ENCODE data around the gene SARDH. TPM values are rescaled to one million over a fixed set of nuclear protein-coding genes. Genes with fewer than 3 reads are reported as not detected.

The SARDH gene
- total and polyA plus RNA-seq, 9 of the 15 experiments (the other 6 are each of a cell fraction or from before 2014, with no cell fraction given) = 0.14 TPM; not detected in 8

DNA sequence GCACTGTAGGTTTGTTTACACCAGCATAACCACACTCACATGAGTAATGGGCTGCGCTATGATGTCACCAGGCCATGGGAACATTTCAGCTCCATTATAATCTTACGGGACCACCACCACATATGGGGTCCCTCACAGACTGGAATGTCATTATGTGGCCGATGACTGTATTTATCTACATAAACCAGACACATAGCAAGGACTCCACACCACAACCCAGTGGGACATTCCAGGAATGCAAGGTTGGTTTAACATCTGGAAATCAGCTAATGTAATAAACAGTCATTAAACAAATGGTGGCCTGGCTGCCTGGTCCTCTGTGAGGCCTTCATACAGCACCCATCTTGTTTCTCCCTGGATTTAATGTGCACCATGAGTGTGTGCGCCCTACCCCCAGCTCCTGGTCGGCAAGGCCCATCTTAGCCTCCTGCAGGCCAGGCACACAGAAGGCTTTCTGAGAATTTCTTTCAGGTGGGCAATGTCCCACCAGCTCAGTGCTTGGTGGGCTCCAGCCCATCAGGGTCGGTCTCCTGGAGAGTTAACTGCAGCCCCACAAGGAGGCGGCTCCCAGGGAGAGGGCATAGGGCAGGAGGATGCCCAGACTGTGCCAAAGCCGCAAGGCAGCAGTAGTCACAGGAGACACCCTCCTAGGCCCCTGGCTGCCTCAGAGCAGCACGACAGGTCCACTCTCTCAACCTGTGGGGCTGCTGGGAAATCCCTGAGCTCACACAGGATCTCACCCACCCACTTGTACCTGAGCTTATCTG lies 35.9 kb upstream of the SARDH start:
- no peak overlapping the region for H3K9ac ChIP-seq (ENCODE audit: insufficient read depth in 1 of 2, low read depth in 2 of 2, low read length in 2 of 2)
- no peaks in the 10 kb centered on the region for H3K79me2 ChIP-seq (ENCODE audit: control insufficient read depth, insufficient read depth, low read length)
- no peaks in the 10 kb centered on the region for H3K4me1 ChIP-seq (replicated peaks in 1 of 2; ENCODE audit: control insufficient read depth in 2 of 2, insufficient read depth in 2 of 2, low read length in 2 of 2)
- H3K27me3 ChIP-seq (ENCODE audit: control insufficient read depth in 2 of 2, insufficient read depth in 2 of 2, low read length in 2 of 2) = peaks cover 3 to 31% of the 10 kb centered on the region in 2 experiments; a peak in 4 of 5 replicates
- FAIRE-seq (no peak), DNase-seq (ENCODE audit: extremely low read depth in 1 of 4, low spot score in 3 of 4) (no peak), ATAC-seq (no peak)
- intact Hi-C loops (cut with micrococcal nuclease) (no loop called here), in situ Hi-C loops (cut with MboI) (no loop called here)
- no peaks in the 10 kb centered on the region for H3K9me1 ChIP-seq (ENCODE audit: control insufficient read depth, insufficient read depth, low read length)
- 4% methylated on average over 9 of the region's 9 CpGs for WGBS (ENCODE audit: insufficient coverage, low coverage, missing lambda C conversion rate)
- H4K20me1 ChIP-seq (replicated peaks; ENCODE audit: control insufficient read depth, insufficient read depth, low read length) = no peaks in the 10 kb centered on the region
- no peak overlapping the region for H3K4me2 ChIP-seq (ENCODE audit: insufficient read depth, low read length)
- H3K36me3 ChIP-seq (ENCODE audit: control insufficient read depth, insufficient read depth, low read length) = no peaks in the 10 kb centered on the region
- TF ChIP-seq ZNF143 (CRISPR knock-in tag; IDR thresholded peaks at IDR 0.05) (no peak), NR2F6 (CRISPR knock-in tag; IDR thresholded peaks at IDR 0.05) (no peak), ZNF324 (CRISPR knock-in tag; IDR thresholded peaks at IDR 0.05) (peak; percentile 95), CBX3 (IDR thresholded peaks at IDR 0.05; ENCODE audit: borderline replicate concordance in 1 of 2, low read length in 2 of 2) (0 out of 3 replicates have a peak, but pooled peaks of 1 of the 2 experiments have one; percentile 15), ZNF785 (CRISPR knock-in tag; IDR thresholded peaks at IDR 0.05) (no peak)
- H3K27ac ChIP-seq (ENCODE audit: extremely low read depth, low read depth, low read length) = no peak overlapping the region
- peaks cover 7% of the 10 kb centered on the region for H3K9me3 ChIP-seq (replicated peaks; ENCODE audit: control insufficient read depth, insufficient read depth, low read depth, low read length)
- H3K4me3 ChIP-seq = no peak overlapping the region
- POLR2A ChIA-PET = no interaction called here
- H2AFZ ChIP-seq (ENCODE audit: low read depth, low read length) = no peak overlapping the region
- CTCF ChIA-PET (ENCODE audit: low intra/inter-chr PET ratio) = no interaction called here
- BruUV-seq (replicated peaks) = no TSS peak

DNA sequence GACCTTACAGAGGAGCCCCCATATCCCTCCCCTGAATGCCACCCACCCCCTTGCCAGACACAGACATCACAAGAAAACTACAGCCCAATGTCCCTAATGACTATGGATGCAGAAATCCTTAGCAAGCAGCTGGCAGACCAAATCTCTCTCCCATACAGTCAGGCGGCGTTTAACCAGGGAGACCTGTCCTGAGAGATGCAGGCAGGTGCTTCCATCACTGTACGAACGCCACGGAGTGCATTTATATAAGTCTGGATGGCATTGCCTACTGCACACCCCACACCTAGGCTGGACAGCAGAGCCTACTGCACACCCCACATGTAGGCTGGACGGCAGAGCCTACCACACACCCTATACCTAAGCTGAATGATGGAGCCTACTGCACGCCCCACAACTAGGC lies 34.4 kb upstream of the SARDH start:
- Histone ChIP-seq H2AFZ (ENCODE audit: low read depth, low read length) (no peak overlapping the region), H3K4me1 (replicated peaks in 1 of 2; ENCODE audit: control insufficient read depth in 2 of 2, insufficient read depth in 2 of 2, low read length in 2 of 2) (no peaks in the 10 kb centered on the region), H3K27ac (ENCODE audit: extremely low read depth, low read depth, low read length) (no peak overlapping the region), H4K20me1 (replicated peaks; ENCODE audit: control insufficient read depth, insufficient read depth, low read length) (no peaks in the 10 kb centered on the region), H3K9me3 (replicated peaks; ENCODE audit: control insufficient read depth, insufficient read depth, low read depth, low read length) (peaks cover 7% of the 10 kb centered on the region), H3K9ac (ENCODE audit: insufficient read depth in 1 of 2, low read depth in 2 of 2, low read length in 2 of 2) (no peak overlapping the region), H3K4me3 (no peak overlapping the region), H3K27me3 (ENCODE audit: control insufficient read depth in 2 of 2, insufficient read depth in 2 of 2, low read length in 2 of 2) (peaks cover 3 to 21% of the 10 kb centered on the region in 2 experiments; a peak in 4 of 5 replicates), H3K36me3 (ENCODE audit: control insufficient read depth, insufficient read depth, low read length) (no peaks in the 10 kb centered on the region), H3K79me2 (ENCODE audit: control insufficient read depth, insufficient read depth, low read length) (no peaks in the 10 kb centered on the region), H3K4me2 (ENCODE audit: insufficient read depth, low read length) (no peak overlapping the region), H3K9me1 (ENCODE audit: control insufficient read depth, insufficient read depth, low read length) (no peaks in the 10 kb centered on the region)
- intact Hi-C loops (cut with micrococcal nuclease) (no loop called here), in situ Hi-C loops (cut with MboI) (no loop called here)
- CTCF ChIA-PET (ENCODE audit: low intra/inter-chr PET ratio) = no interaction called here
- FAIRE-seq (no peak), DNase-seq (ENCODE audit: extremely low read depth in 1 of 4, low spot score in 3 of 4) (no peak), ATAC-seq (no peak)
- WGBS (ENCODE audit: insufficient coverage, low coverage, missing lambda C conversion rate) = 3% methylated on average over 7 of the region's 7 CpGs
- POLR2A ChIA-PET = no interaction called here
- no TSS peak for BruUV-seq (replicated peaks)
- TF ChIP-seq OTX1 (CRISPR knock-in tag; IDR thresholded peaks at IDR 0.05) = no peak
- no peak for TF ChIP-seq WHSC1 (IDR thresholded peaks at IDR 0.05; ENCODE audit: low read length)
- no peak for TF ChIP-seq HLTF (IDR thresholded peaks at IDR 0.05)
- TF ChIP-seq, protein P1, sequence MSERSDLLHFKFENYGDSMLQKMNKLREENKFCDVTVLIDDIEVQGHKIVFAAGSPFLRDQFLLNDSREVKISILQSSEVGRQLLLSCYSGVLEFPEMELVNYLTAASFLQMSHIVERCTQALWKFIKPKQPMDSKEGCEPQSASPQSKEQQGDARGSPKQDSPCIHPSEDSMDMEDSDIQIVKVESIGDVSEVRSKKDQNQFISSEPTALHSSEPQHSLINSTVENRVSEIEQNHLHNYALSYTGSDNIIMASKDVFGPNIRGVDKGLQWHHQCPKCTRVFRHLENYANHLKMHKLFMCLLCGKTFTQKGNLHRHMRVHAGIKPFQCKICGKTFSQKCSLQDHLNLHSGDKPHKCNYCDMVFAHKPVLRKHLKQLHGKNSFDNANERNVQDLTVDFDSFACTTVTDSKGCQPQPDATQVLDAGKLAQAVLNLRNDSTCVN (CRISPR knock-in tag; IDR thresholded peaks at IDR 0.05) = no peak
- TF ChIP-seq ZNF324 (CRISPR knock-in tag; IDR thresholded peaks at IDR 0.05) = no peak
- TF ChIP-seq BDP1 (IDR thresholded peaks at IDR 0.05; ENCODE audit: insufficient read depth, insufficient read length) = no peak
- TF ChIP-seq HNRNPUL1 (IDR thresholded peaks at IDR 0.05; ENCODE audit: low read length) = no peak
- no peak for TF ChIP-seq SNIP1 (IDR thresholded peaks at IDR 0.05; ENCODE audit: low read depth)
- TF ChIP-seq SLC30A9 (CRISPR knock-in tag; IDR thresholded peaks at IDR 0.05) = no peak
